COLO668 (cell line): Measurements from ENCODE around the gene CMAS.
"Not testable (repeated sequence)": the region's sequence is repeated elsewhere in the genome, so short reads cannot be mapped to it uniquely, and the experiment has no call there.

ENCODE experiments used
- DNase-seq: peaks from one replicate; lab custom pipeline; 2025; ENCODE audit not compliant: unreplicated experiment; lab: John Stamatoyannopoulos, UW

CMAS gene

DNA sequence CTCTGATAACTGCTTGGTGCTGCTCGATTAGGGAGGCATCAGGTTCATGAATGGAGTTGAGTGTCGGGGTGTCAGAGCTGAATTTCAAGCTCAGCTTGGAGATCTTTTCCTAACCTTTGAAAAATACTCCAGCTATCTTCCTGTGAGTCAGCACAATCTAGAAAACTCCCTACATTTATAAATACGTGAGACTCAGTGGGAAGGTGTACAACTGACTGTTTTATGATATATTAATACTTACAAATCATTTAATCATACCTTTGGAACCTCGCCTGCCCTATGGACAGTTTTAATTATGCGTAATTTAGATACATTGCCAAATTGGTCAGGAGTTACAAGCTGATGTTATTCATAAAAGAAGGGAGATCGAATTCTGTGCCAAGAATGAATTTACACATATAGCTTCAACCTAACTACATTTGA is 961 bp downstream of the CMAS start:
- no peak for DNase-seq

DNA sequence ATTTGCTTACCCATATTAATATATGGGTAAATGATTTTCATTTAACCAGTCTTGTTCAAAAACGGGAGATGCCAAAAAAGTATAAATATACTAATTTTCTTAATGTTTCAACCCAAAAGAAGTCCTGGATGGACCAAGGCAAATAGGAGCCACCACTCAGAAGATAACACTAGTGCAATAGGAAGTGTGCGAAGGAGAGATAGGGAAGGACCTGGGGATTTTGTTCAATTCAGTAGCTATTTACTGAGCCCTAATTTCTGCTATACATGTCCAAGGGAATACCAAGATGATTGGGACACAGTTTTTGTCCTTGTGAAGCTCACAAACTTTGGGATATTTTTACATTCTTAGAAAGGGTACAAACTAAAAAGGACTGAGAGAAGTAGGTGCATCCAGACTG is 1.5 kb downstream of the CMAS start:
- no peak for DNase-seq

DNA sequence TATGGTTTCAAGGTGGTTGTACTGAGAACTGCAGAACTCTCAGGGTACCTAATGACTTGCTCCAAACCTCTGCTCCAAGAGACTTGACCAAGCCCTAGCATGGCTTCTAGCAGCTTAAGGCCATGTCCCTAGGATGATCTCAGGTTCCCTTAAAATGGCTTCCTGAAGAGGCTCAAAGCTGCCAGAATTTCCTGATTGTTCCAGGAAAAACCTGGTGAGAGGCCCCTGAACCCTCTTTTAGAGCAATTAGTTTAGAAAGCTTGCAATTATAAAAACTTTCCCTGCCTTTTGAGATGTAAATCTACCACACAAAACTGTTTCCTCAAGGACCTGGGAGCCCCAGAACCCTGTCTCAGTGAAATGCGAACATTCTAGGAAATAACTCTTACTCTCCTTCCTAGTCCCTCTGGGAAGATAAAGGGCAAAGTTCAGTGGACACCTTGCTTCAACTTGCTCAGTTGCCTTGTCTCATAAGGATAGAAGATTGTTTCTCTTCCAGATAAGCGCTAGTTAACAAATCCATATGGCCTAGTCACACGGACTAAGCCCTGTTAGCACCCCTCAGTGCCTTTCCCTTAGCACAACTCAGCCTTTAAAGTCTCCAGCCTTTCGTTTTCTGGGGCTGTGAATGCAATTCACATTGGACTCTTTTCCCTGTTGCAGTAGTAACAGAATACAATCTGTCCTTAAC is 2.5 kb downstream of the CMAS start:
- DNase-seq, result no peak

DNA sequence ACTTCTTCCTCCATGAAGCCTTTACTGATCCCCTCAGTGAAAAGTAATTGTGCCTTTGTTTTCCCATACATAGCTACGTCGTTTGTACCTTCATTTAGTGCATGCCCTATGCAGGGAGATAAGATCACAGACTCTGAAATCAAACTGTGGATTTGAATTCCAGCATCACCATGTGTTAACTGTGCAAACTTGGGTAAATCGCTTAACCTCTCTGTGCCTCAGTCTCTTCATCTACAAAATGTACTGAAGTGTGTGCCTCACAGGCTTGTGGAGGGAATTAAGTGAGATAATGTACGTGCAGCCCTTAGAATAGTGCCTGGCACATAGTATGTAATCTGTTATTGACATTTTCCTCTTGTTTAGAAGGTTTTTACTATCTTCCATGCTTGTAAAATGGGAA is 4.1 kb downstream of the CMAS start:
- no peak for DNase-seq

DNA sequence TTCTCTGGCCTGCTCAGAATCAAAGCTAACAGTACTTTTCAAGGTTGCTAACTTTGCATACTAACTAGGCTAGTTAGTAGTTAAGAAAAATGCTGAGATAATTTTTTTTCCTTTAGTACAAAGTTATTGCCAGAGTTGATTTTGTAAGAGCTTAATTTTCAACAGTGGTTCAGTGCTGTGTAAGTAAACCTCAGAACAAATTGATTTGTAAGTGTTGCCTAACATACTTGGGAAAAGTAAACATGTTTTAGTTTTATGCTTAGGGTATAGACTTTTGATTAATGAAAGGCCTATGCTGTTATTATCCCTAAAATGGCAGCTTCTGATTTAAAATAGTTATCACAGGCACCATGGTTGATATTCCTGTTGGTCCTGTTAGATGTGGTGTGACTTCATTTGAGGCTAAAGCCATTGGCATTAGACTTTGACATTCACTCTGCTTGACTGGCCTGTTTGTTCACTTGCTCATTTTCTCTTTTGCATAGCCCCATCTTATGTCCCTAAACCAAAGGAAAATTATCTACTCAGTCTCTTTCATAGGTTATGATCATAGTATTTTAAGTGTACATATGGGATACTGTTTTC is 5.2 kb downstream of the CMAS start:
- no peak for DNase-seq

DNA sequence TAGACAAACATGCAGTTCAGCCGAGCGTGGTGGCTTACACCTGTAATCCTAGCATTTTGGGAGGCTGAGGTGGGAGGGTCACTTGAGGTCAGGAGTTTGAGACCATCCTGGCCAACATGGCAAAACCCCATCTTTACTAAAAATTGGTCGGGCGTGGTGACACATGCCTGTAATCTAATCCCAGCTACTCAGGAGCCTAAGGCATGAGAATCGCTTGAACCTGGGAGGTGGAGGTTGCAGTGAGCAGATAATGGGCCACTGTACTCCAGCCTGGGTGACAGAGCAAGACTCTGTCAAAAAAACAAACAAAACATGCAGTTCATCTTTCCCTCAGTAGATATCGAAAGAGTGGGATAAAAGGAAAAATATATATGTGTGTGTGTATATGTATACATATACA is 7.0 kb downstream of the CMAS start:
- not testable (repeated sequence) for DNase-seq

DNA sequence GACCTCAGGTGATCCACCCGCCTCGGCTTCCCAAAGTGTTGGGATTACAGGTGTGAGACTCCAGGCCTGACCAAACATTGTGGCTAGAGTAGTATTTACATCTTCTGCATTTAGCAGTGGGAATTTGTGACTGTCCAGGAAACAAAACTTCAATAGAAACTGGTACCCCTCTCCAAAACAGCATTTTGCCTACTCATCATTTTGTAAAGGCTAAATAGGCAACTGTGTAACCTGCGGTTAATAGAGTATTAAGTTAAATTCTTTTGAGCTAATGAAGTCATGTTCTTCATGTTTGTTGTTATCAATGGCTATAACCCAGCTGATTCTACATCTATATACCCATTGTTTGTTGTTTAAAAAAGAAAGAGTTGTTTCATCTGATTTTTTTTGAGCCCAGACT is 8.1 kb downstream of the CMAS start:
- DNase-seq, result no peak

DNA sequence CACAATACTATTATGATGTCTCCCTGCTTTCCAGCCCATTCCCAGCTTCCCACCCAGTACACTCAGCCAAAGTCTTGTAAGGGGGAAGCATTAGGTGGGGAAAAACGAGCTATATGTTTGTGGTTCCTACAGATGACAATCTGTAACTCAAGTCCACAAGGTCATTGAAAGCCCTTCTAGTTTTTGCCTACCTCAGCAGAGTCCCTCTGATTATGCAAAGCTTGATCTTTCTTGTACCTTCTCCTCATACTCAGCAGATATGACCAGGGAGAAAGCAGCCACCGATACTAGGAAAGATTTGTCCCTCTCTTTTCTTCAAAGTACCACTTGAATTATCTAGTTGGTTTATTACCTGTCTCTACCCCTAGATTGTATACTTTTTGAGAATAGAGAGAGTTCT is 10.6 kb downstream of the CMAS start:
- no peak for DNase-seq

DNA sequence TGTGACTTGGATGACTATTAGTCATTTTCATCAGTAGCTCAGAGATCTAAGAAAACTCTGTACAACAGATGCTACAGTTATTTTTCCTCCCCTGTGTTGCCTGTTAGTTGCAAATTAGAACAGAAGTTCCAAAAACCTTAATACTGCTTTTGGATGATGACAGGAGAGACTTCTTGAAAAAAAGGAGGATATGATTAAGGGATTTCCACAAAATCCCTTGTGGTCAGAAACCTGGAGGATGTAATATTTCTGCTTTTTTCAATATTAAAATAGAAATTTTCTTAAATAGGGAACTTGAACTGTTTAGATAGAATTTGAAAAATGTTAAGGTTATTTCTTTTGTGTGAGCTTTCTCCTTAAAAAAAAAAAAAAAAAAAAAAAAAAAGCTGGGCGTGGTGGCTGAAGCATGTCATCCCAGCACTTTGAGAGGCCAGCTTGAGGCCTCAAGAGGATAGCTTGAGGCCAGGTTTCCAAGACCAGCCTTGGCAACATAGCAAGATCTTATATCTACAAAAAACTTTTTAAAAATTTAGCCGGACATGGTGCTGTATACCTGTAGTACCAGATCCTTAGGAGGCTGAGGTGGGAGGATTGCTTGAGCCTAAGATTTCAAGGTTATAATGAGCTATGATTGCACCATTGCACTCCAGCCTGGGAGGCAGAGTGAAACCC is 14.1 kb downstream of the CMAS start:
- DNase-seq, result no peak

DNA sequence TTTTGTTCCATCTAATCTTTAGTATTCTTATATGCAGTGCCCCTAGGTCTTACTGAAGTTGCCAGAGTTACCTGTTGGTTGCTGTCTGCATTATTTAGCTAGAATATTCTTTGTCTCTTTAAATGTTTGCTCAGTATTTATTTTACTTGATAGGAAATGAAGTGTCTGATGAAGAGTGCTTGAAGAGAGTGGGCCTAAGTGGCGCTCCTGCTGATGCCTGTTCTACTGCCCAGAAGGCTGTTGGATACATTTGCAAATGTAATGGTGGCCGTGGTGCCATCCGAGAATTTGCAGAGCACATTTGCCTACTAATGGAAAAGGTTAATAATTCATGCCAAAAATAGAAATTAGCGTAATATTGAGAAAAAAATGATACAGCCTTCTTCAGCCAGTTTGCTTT is 18.9 kb downstream of the CMAS start:
- DNase-seq, result no peak

DNA sequence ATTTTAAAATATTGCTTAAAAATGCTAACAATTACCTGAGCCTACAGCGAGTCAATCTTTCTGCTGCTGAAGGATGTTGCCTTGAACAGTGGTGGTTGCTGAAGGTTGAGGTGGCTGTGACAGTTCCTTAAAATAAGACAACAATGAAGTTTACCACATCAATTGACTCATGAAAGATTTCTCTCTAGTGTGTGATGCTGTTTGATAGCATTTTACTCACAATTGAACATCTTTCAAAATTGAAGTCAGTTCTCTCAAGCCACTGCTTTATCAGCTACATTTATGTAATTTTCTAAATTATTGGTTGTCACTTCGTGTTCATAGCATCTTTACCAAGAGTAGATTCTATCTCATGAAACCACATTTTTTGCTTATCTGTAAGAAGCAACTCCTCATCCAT is 20.3 kb downstream of the CMAS start:
- no peak for DNase-seq

DNA sequence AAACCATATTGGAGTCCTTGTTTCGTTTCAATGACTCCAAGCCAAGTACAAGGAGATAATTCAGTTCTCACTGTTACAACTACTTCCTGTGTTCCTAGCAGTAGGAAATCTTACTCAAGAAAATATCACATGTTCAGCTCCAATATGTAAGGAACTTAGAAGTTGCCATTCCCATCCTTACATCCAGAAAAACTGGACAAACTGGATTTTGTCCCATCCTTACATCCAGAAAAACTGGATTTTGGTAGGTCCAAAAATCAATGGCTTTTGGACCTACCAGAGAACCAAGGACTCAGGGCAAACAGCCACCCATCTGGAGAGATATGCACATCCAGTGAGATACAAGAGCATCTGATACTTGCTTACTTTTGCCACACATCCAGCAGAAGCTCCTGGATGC is 23.8 kb downstream of the CMAS start:
- no peak for DNase-seq

DNA sequence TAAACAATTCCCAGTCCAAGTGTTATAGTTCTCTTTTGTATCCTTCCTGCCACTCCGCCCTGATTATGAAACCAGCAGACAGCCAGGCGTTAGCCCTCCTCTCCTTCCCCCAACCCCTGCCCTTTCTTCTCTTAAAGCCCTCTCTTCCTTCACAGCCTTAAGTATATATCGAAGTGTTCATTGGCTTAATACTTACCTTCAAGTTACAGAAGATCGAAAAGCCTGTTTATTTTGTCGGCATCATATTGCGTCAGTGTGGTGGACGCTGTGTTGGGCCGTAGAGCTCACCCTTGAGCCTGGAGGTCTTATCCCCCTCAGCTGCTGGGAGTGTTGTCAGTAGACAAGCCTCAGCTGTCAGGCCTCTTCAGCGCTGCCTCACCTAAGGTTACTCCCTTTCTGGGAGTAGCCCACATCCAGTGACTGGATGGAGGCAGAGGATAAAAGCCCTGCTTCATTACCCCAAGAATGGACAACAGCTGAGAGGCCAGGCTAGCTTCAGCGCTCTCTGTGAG is 36.2 kb downstream of the CMAS start:
- no peak for DNase-seq

DNA sequence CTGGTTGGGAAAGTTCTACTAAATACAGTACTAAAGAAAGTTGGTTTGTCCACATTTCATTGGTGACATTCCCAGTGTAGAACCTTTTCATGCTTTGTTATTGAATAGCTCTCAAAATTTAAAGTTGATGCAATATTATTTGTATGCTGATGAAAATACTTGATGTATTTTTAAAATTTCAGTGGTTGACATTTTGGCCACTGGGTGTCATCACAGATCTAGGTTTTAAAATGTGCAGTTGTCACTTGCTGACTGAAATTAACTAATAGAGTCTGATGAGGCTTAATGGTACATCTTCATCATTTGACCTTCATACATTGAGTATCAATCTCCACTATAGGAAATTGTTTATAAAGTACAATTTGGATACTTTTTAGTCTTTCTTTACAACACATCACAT is 37.1 kb downstream of the CMAS start:
- no peak for DNase-seq

DNA sequence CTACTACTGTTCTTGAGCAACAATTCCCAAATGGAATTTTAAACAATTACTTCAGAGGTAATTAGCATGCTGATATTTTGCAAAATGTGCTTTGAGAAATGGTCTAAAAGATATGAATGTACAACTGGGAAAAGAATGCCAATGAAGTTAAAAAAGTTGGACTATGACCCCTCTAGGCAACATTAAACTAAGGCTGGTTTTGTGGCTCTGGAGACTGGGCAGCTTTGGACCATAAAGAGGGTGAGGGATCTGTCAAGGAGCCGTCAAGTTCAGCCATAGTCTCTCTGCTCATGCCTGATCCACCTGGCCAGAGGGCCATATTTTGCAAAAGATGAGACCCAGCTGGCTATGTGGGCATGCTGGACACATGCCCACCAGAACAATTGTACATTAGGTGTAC is 38.8 kb downstream of the CMAS start:
- DNase-seq, result no peak

DNA sequence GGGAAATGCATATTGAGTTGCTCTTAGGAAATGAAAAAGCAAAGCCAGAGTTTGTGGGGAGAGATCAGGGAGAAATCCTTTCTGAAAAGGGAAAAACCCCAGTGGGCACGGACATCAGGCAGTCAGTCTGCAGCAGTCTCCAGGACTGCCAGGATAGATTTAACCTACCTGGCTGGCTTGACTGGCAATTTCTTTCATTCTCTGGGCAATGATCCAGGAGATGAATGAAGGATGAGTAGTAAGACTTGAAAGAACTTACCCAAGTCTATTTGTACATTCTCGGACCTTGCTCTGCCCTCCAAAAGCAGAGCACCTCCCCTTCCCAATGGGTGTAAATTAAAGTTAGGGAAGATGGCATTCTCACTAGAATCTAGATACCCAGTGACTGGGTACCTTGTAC is 42.9 kb downstream of the CMAS start:
- DNase-seq, result no peak

DNA sequence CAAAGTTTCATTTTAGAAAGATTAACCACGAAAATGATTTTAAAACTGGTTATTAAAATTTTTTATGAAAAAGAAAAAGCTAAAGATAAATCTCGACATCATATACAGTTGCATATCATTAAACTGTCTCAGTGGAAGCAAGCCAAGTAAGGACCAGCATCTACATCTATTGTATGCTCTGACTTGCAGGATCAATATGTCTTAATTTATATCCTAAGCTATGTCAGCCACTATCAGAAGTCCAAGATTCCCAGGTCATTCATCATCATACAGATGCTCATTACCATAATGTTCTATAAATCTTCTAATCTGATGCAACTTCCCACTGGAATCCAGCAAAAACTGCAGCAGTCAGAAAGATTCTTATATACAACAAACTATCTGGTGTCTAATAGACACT is 43.5 kb downstream of the CMAS start:
- no peak for DNase-seq

DNA sequence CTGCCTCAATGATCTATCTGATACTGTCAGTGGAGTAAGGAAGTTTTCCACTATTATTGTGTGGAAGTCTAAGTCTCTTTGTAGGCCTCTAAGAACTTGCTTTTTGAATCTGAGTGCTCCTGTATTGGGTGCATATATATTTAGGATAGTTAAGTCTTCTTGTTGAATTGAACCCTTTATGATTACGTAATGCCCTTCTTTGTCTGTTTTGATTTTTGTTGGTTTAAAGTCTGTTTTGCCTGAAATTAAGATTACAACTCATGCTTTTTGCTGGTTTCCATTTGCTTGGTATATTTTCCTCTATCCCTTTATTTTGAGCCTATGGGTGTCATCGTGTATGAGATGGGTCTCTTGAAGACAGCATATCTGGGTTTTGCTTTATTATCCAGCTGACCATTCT is 53.0 kb downstream of the CMAS start:
- not testable (repeated sequence) for DNase-seq

DNA sequence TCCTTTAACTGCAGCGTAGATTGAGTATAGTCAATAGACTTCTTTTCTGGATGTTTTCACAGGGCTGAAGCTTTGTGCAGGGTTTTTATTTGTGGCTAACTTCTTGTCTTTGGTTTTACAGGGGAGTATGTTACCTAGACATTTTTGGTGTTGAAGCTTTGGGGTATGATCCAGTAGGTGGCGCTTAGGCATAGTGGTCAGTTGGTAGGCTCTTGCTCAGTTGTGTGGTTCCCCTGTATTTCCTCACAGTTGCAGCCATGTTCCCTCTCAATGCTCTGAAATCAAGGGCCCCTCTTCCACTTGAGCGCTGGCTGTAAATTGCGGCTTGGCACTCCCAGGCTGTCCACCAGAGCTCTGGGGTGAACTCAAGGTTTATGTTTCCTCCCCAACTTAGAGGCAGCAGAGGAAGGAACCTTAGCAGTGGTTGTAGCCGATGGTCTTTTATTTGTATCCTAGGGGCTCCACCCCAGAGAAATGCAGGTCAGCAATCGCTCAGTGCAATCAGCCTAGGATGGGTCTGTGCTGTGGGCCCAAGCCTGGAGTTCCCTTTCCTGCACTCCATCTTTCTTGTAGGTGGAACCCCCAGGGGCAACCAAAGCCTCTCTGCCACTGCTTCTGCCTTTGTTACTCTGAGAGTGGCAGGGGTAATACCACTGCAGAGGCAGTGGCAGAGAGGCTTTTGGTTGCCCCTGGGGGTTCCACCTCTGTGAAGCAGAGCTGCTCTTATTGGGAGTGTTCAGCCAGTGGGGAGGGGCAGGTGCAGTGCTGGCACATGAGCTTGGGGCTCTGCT is 55.1 kb downstream of the CMAS start:
- DNase-seq, result no peak

DNA sequence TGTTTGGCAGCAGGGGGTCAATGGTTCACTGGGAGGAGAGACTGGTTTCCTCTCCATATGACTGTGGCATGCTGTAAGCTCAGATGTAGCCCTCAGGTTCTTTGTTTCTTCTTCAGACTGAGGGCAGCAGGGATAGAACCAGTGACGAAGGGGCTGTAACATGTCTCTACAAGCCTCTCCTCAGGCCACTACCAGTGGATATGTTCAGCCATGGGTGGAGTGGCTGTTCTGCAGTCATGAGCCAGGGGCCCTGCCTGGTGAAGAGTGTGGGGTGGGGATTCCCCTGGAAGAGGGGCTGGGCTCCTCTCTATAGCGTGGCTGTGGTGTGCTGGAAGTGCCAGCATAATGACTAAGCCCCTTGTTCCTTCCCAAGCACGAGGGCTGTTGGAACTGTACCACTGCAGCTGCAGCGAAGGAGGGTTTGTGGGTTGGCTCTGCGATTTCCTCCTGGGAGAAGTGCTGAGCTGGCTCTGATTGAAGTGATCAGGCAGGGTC is 55.8 kb downstream of the CMAS start:
- DNase-seq, result no peak

DNA sequence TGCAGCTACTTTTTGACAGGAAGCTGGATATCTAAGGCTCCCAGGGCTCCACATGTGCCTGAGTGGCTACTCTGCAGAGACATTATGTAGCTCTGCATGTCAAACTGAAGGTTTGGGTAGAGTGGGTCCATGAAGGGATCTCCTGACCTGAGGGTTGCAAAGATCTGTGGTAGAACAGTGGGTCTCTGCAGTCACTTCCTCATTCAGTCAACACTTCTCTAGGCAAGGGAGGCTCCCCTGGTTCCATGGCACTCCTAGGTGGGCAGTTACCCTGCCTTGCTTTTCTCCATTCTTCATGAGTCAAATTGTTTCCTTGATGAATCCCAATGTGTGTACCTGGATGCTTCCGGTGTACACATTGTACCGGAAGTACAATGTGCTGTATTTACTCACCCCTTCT is 57.4 kb downstream of the CMAS start:
- no peak for DNase-seq
